ENCODE results near the gene PGAP6. TPM values are rescaled to one million over a fixed set of nuclear protein-coding genes. Genes with fewer than 3 reads are reported as not detected.

PGAP6 gene
- total and polyA plus RNA-seq, 2 of the 13 experiments (the other 11 are each of a cell fraction or from before 2014, with no cell fraction given): 52.7 to 136 TPM

DNA sequence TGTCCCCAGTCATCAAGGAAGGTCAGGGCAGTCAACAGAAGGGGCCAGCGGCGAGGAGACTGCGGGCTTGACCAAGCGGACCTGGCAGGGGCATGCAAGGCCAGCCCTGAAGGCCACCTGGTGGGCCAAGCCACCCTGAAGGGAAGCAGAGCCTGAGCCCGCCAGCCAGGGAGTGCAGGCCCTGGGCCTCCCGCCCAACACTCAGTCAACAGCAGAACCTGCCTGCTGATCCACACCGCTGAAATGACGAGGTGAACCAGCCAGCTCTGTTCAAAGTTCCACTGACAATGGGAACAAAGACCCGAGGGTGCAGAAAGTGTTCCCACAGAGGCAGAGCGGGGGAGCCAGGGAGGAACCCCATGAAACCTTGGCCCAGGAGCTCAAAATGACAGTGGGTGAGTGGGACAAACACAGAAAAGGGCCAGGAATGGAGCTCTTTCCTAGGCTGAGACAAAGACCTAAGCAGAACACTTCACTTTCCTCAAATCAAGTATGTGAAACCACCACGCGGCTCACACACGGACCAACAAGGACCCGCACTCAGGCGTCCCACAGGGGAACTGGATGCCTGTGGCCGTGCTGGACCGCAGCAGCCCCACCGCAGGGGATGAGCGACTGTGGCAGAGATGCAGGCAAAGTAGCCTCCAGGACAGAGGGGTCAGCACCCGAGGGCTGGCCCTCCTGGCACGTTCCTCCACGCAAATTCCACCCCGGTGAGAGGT is 41.2 kb downstream of the PGAP6 start (continued):
- TF ChIP-seq TFDP1 (CRISPR knock-in tag; IDR thresholded peaks at IDR 0.05; ENCODE audit: borderline replicate concordance): peak; percentile 66; the same call in 1 of the 2 replicates
- TF ChIP-seq FOXC1 (CRISPR knock-in tag; IDR thresholded peaks at IDR 0.05; ENCODE audit: borderline replicate concordance): no peak
- TF ChIP-seq, protein P1, sequence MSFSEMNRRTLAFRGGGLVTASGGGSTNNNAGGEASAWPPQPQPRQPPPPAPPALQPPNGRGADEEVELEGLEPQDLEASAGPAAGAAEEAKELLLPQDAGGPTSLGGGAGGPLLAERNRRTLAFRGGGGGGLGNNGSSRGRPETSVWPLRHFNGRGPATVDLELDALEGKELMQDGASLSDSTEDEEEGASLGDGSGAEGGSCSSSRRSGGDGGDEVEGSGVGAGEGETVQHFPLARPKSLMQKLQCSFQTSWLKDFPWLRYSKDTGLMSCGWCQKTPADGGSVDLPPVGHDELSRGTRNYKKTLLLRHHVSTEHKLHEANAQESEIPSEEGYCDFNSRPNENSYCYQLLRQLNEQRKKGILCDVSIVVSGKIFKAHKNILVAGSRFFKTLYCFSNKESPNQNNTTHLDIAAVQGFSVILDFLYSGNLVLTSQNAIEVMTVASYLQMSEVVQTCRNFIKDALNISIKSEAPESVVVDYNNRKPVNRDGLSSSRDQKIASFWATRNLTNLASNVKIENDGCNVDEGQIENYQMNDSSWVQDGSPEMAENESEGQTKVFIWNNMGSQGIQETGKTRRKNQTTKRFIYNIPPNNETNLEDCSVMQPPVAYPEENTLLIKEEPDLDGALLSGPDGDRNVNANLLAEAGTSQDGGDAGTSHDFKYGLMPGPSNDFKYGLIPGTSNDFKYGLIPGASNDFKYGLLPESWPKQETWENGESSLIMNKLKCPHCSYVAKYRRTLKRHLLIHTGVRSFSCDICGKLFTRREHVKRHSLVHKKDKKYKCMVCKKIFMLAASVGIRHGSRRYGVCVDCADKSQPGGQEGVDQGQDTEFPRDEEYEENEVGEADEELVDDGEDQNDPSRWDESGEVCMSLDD (CRISPR knock-in tag; IDR thresholded peaks at IDR 0.05; ENCODE audit: borderline replicate concordance): no peak
- no peak for TF ChIP-seq CAMTA2 (CRISPR knock-in tag; IDR thresholded peaks at IDR 0.05; ENCODE audit: borderline replicate concordance)
- TF ChIP-seq POLR2G (IDR thresholded peaks at IDR 0.05; ENCODE audit: low read depth, low read length): 0 out of 2 replicates have a peak, but pooled peaks have one; percentile 25
- no peak for TF ChIP-seq ZBTB3 (CRISPR knock-in tag; IDR thresholded peaks at IDR 0.05; ENCODE audit: borderline replicate concordance, low read depth)
- TF ChIP-seq ZFX (CRISPR knock-in tag; IDR thresholded peaks at IDR 0.05; ENCODE audit: low read depth): peak; percentile 86
- TF ChIP-seq HBP1 (CRISPR knock-in tag; IDR thresholded peaks at IDR 0.05; ENCODE audit: low read depth): peak; percentile 69; the same call in 1 of the 2 replicates
- no peak for TF ChIP-seq ZFP62 (CRISPR knock-in tag; IDR thresholded peaks at IDR 0.05)
- TF ChIP-seq CBX5 (CRISPR knock-in tag; IDR thresholded peaks at IDR 0.05; ENCODE audit: borderline replicate concordance): no peak
- 0 out of 2 replicates have a peak, but pooled peaks have one; percentile 56 for TF ChIP-seq ZSCAN20 (CRISPR knock-in tag; IDR thresholded peaks at IDR 0.05; ENCODE audit: borderline replicate concordance)
- TF ChIP-seq BCL6 (CRISPR knock-in tag; IDR thresholded peaks at IDR 0.05): no peak
- no peak for TF ChIP-seq FOXJ3 (CRISPR knock-in tag; IDR thresholded peaks at IDR 0.05; ENCODE audit: borderline replicate concordance)
- no peak for TF ChIP-seq ZNF33A (CRISPR knock-in tag; IDR thresholded peaks at IDR 0.05; ENCODE audit: borderline replicate concordance)
- TF ChIP-seq, protein P2, sequence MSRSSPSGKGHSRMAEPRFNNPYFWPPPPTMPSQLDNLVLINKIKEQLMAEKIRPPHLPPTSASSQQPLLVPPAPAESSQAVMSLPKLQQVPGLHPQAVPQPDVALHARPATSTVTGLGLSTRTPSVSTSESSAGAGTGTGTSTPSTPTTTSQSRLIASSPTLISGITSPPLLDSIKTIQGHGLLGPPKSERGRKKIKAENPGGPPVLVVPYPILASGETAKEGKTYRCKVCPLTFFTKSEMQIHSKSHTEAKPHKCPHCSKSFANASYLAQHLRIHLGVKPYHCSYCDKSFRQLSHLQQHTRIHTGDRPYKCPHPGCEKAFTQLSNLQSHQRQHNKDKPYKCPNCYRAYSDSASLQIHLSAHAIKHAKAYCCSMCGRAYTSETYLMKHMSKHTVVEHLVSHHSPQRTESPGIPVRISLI (CRISPR knock-in tag; IDR thresholded peaks at IDR 0.05; ENCODE audit: borderline replicate concordance): 0 out of 2 replicates have a peak, but pooled peaks have one; percentile 5
- TF ChIP-seq ZNF788 (CRISPR knock-in tag; IDR thresholded peaks at IDR 0.05; ENCODE audit: borderline replicate concordance): 0 out of 2 replicates have a peak, but pooled peaks have one; percentile 58
- no peak for TF ChIP-seq THAP11 (CRISPR knock-in tag; IDR thresholded peaks at IDR 0.05)
- 0 out of 2 replicates have a peak, but pooled peaks have one; percentile 77 for TF ChIP-seq ZNF546 (CRISPR knock-in tag; conservative IDR thresholded peaks at IDR 0.05)
- TF ChIP-seq BCL3 (CRISPR knock-in tag; IDR thresholded peaks at IDR 0.05): peak; percentile 51; the same call in 1 of the 2 replicates
- peak; percentile 59; the same call in 1 of the 2 replicates for TF ChIP-seq SOX5 (CRISPR knock-in tag; IDR thresholded peaks at IDR 0.05; ENCODE audit: borderline replicate concordance)
- TF ChIP-seq ZNF709 (CRISPR knock-in tag; IDR thresholded peaks at IDR 0.05): no peak
